Measurements from ENCODE around the gene MXRA8.
"Not testable (repeated sequence)": the region's sequence is repeated elsewhere in the genome, so short reads cannot be mapped to it uniquely, and the experiment has no call there.

MXRA8 gene, protein sequence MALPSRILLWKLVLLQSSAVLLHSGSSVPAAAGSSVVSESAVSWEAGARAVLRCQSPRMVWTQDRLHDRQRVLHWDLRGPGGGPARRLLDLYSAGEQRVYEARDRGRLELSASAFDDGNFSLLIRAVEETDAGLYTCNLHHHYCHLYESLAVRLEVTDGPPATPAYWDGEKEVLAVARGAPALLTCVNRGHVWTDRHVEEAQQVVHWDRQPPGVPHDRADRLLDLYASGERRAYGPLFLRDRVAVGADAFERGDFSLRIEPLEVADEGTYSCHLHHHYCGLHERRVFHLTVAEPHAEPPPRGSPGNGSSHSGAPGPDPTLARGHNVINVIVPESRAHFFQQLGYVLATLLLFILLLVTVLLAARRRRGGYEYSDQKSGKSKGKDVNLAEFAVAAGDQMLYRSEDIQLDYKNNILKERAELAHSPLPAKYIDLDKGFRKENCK
- 0 to 0.07 (median 0) reads per million in 3 experiments for total RNA-seq

DNA sequence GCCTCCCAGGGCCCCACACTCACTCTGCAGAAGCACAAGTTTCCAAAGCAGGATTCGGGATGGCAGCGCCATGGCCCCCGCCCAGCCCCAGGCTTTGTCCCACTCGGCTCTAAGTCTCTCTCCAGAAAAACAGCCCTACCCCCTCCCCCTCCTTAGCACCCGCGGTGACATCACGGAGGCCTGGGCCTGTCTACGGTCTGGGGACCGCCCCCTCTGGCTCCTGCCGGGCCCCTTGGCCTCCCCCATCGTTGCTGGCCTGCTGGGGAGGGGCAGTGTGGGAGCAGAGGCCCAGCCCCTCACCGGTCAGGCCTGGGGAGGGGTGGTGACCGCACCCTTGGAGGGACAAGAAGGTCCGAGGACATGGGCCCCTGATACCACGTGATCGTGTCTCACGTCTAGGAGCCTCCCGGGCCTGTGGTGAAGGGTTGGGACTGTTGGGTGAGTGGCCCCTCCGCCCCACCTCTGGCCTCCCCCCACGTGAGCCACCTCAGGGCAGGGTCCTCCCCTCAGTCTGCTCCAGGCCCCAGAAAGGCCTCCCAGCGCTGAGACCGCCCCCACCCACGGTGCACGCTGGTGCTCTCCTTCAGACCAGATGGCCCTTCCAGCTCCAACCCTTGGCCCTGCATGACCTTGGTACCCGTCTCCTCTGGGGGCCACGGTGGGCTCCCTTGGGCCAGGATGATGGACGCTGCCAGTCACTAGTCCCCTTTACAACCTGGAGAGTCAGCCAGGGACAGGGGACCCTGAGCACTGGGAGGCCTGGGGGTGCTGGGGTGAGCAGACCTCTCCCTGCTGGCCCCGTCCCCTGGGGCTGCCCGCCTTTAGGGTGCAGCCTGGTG lies at the start of gene MXRA8:
TSS of gene MXRA8 (minus strand) at position 123 of the 839 bp plus-strand sequence. CDS start at position 72, 51 bp downstream.
- no peak for DNase-seq

DNA sequence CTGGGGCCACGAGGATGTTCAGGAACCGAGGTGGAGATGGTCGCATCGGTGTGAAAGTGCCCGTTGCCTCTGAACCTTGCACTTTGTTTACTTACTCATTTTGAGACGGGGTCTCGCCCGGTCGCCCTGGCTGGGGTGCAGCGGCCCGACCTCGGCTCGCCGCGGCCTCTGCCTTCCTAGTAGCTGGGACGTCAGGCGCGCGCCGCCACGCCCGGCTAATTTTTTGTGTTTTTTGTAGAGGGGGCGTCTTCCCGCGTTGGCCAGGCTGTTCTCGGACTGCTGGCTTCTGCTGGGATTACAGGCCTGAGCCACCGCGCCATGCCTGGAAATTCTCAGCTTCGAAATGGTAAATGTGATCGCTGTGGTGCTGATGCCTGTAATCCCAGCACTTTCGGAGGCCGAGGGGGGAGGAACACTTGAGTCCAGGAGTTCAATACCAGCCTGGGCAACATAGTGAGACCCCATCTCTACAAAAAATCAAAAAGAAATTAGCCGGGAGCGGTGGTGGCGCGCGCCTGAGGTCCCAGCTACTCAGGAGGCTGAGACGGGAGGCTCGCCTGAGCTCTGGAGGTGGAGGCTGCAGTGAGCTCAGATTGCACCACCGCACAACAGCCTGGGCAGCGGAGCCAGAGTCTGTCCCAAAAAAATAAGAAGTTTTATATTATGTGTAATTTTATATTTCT lies 49.4 kb upstream of the MXRA8 start:
- DNase-seq: no peak

DNA sequence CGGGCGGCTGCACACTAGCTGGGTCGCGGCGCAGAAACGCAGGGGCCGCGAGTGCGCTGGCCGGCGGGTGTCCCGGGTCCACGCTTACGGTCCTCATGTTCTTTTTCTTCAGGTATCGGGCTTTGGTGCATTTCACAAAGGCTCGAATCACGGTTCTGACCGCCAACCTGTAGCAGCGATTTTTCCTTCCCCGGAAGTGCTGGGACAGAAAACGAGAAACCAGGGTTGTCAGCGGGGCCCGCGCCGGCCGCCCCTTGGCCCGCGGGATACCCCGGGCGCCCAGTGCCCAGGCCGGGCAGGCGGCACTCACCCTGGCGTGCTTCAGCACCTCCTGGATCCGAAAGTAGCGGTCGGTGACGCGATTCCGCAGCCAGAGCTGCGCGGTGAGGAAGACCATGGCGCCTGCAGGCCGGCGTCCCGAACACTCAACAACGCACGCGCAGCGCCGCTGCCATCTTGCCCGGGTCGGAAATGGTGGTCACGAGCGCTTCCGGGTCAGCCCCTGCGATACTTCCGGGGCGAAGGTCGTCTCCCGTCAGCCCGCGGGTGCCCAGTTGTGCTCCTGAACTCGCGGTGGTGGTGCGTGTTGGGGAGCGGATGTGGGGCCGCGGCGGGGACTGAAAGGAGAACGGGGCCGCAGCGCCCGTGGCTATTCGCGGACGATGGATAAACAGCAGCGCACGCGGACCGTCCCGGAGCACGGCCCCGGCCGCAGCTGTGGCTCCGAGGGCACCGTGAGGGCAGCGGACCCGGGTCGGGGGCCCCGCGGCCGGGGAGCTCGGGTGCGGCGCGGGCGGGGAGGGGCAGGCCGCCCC lies 48.7 kb upstream of the MXRA8 start, which contains the start of gene MRPL20:
TSS of gene MRPL20 (minus strand) at position 473 of the 815 bp plus-strand sequence. CDS start at position 397, 76 bp downstream.
- DNase-seq: peak; percentile 95

DNA sequence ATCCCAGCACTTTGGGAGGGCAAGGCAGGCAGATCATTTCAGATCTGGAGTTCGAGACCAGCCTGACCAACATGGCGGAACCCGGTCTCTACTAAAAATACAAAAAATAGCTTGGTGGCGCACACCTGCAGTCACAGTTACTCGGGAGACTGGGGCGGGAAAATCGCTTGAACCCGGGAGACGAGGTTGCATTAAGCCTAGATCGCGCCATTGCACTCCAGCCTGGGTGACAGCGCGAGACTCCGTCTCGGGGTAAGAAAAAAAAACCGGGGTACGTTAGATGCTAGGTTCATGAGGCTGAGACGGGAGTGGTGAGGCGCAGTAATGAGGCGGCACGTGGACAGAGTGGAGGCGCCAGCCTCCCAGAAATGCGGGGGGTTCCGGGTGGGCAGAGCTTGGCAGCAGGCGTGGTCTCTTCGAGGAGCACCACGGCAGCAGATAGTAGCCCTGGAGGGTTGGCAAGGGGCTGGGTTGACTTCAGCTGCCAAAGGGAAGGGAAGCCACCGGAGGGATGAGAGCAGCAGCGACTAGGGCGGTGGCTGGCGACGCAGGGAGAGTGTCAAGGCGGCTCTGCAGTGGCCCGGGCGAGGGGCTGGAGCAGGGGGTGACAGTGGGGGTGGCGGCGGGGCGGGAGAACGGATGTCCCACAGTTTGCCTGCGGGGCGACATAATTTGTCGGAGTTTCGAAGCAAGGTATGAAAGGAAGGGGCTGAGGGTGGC lies 47.9 kb upstream of the MXRA8 start:
- no peak for DNase-seq

DNA sequence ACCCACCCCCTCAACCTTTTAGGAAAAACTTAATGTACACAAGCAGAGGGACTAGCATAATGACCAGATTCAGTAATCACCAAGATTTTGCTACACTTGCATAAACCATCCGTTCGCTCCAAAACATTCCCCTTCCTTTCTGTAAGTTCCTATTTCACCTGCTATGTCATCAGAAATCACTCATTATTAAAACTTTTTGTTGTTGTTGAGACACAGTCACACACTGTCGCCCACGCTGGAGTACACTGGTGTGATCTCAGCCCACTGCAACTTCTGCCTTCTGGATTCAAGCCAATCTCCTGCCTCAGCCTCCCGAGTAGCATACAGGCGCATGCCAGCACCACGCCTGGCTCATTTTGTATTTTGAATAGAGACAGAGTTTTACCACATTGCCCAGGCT lies 45.3 kb upstream of the MXRA8 start:
- DNase-seq: no peak

DNA sequence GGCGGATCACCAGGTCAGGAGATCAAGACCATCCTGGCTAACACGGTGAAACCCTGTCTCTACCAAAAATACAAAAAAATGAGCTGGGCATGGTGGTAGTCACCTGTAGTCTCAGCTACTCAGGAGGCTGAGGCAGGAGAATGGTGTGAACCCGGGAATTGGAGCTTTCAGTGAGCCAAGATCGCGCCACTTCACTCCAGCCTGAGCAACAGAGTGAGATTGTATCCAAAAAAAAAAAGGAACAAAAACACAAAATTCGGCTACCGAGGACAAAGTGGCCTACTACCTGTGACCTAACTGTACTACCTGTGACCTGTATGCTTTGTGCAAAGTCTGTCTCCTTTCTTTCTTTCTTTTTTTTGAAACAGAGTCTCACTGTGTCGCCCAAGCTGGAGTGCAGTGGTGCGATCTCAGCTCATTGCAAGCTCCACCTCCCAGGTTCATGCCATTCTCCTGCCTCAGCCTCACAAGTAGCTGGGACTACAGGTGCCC lies 44.6 kb upstream of the MXRA8 start:
- DNase-seq: not testable (repeated sequence)

DNA sequence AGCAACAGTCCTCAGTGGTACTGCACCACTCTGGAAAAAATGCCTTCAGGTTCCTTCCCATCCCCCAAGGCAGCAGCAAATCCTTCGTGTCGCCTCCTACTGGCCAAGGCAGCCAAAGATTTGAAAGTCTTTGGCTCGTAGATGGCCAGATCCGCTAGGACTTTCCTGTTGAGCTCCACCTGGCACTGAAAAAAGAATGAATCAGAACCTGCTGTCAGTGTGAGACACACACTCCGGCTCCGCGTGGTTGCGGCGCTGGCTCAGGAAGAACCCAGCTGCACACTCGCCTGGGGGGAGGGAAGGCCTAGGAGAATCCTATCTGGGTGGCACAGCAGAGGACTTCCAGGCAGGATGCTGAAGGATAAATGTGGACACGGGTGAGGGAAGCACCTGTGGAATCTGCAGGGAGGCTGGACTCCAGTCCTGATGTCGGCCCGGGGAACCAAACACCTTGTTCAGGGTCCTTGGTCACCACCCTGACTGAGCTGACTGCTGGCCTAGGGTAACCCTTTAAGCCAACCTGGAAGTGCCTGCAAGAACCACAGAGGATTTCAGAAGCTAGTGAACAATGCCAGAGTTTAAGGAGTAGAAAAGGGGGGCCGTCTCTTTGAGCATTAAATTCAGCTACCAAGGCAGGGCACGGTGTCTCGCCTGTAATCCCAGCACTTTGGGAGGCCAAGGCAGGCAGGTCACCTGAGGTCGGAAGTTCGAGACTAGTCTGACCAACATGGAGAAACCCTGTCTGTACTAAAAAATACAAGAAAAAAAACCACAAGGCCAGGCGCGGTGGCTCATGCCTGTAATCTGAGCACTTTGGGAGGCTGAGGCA lies 43.9 kb upstream of the MXRA8 start:
- DNase-seq: peak; percentile 28

DNA sequence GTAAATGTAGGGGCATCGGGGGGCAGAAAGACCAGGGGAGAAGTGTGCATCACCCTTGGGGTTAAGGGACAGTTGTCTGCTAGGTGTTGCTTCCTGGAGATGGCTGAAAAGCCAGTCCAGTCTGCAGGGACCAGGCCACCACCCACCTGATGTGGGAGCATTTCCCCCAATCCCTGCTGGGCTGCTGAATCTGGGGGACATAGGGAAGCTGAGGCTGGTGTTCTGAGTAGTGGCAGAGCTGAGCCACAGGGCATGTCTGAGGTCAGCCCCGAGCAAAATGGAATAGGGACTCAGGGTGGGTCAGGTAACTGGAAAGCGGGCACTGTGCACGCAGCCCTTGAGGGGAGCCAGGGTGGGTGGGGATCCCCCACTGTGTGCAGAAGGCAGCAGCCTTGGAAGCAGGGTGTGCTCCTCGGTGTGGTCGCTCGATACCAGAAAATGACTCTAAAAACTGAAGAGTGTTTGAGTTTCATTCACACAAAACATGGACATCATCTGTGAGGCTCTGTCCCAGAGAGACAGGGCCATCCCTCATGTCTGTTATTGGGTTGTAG lies 43.2 kb upstream of the MXRA8 start:
- DNase-seq: no peak

DNA sequence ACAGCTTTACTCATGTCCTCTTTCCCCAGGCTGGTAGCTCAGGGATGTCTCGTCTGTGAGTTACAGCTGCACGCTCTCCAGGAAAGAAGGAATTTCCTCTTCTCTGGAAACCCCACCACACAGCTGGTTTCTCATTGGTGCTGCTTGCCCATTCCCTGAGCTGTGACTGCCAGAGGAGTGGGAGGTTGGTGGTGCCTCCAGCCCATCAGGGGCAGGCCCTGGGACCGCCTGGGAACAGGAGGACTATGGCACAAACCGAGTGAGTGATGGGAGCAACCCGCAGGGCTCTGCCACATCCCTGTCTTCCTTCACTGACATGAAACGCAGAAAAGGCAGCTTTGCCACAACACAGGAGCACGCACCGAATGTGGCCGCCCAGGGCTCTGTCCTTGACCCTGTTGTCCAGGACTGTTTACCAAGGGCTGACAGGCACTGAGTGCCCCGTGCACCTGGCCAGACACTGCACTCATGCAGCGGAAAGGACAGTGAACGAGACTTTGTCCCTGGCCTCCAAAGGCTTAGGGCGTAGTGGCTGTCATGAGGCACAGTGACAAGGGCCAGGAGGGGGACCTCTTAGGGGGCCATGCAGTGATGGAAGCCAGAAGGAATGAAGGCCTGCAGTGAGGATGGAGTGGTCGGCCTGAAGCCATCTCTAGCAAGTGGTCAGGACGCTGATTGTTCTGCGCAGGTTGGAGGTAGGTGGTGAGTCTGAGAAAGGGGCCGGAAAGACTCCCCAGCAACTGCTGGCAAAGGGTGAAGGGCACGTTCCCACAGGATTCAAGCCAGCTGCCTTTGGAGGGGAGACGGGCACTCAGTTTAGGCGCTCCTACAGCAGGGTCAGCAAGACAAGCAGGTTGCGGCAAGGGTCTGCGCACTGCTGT lies 42.5 kb upstream of the MXRA8 start:
- no peak for DNase-seq

DNA sequence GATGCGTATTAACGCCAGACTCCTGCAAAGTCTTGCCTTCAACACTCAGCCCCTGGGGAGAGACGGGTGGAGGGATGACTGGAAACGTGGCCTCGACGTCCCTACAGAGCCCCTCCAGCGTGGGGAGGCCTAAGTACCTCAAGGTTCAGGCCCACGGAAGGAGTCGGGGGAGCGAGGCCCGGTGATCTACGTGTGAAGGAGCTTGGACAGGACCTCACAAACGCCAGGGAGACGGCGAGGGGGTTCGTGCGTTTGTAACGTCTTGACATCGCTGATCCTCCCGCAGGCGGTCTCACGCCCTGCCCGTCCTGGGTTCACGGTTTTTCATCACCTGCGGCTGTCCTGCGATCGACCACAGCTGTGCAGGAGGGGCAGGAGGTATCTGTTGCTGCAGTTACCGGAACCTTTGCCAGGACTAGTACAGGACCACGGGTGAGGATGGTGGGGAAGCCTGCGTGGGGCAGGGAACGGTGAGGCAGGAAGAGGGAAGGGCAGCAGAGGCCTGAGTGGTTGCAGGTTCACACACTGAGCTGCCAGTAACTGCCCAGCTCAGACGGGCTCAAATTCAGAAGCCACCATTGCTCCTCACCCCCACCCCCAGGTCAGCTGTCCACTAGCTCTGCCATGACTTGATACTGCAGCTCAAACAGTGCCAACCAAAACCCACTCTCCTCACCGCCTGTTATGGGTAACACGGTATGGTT lies 41.7 kb upstream of the MXRA8 start:
- no peak for DNase-seq

DNA sequence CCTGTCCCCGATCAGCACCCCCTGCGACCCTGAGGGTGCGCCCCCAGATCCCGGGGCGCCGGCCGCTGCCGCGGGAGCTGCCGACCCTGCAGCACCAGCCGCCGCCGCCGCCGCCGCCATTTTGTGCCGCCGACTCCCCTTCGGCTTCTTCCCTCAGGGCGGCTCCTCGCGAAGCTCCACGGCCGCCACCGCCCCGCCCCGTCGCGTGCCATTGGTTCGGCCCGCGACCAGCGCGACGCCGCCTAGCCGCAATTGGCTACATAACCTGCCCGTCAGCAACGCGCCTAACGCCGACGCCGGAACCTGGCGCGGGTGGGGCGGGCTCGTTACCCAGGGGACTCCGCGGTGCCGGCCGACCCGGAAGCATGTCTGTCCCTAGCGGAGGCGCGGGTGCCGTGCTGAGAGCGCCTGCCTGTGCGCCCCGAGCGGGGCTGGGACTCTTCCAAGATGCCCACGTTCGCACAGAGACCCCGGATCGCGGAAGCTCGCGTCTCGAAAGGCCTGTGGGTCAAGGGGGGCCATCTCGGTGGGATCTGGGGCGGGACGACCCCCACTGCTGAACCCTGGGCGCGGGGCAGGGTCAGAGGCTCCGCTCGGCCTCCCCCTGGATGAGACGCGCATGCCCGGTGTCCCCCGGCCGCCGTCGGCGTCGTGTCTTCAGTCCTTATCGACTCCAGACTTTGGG lies 41.0 kb upstream of the MXRA8 start, which contains the start of gene CCNL2:
TSS of gene CCNL2 (minus strand) at position 149 of the 685 bp plus-strand sequence. CDS start at position 120, 29 bp downstream.
- DNase-seq: peak; percentile 99

DNA sequence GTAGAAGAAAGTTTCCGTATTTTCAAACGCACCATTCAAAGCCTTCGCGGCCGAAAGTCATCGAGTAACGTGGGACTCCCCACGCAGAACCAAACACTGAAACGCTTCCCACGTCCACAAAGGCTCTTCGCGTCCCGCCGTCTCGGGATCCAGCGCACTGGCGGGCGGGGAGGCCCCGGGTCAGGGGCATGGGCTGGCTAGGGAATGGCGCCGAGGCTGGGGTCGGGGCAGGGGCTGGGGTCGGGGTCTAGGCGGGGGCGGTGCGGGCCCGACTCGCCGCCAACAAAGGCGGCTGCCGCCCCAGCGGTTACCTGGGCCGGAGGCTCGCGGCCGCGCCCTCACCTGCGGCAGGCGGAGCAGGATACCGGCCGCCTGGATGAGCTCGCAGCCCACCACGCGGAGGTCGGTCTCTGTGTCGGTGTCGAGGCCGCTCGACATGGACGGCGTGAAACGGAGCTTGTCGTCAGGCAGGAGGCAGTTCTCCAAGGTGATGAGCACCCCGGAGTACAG lies 40.4 kb upstream of the MXRA8 start:
- no peak for DNase-seq

DNA sequence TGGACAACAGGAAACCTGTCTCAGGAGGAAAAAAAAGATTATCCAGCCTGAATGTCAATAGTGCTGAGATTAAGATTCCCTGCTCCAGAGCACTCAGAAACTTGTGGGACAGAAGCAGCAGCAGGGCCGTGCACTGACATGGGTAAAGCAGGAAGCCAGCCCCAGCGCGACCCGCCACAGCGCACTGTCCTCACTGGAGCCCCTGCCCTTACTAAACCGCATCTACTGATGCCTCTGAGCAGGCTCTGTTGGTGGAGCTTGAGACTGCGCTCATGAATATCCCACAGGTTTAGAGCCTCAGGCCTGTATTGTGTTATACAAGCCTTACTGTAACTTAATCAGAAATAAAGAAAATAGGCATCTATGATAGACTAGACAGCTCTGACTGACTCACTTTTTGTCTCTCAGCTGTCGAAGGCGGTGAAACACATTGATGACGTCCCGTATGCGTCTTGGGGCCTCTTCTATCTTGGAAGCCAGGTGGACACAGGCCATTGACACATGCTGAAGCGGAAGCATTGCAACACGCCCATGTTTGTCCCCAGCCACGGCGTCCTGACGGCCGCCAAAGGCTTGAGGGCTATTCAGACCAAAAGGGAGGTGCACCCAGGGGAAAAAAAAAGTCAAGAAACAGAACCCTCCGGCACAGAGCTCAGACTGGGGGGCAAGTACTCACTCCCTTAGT lies 39.6 kb upstream of the MXRA8 start:
- DNase-seq: no peak

DNA sequence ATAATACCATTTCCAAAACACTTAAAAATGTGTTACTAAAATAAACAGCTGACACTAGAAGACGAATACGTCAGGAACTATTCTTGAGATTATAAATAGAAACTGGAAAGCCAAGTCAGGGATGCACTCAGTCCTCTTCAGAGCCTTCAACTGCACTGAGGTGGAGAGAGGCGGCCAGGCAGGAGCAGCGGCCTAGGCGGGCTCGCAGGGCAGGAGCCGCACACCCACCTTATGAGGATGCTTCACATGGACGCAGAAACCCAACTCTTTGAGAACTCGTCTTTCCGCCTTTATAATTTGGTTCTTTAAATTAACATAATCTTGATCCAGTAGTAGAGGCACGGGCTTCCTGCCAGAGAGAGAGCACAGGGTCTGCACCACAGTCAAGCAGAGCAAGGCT lies 36.8 kb upstream of the MXRA8 start:
- no peak for DNase-seq

DNA sequence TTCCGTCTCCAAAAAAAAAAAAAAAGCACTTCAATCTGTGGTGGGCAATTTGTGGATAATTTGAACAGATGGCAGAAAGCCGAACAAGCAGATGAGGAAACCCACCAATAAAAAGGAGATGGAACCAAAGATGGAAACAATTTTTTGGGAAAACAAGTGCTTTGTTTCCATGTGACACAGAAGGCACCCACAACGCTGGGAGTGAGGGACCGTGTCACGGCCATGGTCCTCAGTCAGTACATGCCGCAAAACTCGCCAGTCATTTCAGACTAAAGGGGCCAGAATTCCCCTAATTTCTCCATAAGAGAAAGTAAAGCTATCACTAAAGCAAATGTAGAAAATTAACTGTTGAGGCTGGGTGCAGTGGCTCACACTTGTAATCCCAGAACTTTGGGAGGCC lies 35.8 kb upstream of the MXRA8 start:
- no peak for DNase-seq

DNA sequence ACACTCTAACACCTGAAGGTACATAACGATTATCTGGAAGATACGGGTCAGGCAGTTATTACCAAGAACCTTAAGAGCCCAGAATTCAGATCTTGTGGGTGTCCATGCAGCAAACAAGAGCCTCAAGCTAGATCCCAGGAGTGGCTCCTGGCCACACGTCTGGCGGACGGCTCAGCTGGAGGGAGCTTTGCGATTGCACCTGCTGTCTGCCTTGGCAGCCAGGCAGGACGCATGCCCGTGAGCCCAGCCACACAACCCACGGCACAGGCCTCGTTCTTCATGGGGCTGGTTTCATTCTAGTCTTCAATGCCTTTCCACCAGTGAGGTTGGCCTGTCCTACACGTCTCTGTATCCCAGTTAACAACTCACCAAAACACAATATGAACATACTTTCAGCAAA lies 35.1 kb upstream of the MXRA8 start:
- no peak for DNase-seq

DNA sequence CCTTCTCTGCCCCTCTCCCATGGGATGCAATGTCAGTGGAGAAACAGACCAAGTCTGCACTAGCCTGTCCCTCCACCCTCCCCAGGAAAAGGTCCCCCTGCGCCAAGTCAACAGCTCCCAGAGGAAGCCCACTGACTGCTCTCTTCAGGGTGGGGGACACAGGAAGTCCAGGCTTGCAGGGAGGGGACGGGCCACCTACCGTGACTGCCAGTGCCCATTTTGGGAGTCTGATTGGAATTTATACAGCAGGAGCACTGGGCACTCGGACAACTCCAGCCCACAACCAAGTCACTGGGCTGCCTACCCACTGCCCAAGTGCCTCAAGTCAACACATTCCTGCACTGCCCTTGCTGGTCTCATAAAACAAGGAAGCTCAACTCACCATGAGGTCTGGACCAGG lies 34.7 kb upstream of the MXRA8 start:
- no peak for DNase-seq

Data from central memory CD4-positive, alpha-beta T cell (primary cell).